Measurements from ENCODE around the gene WSB2. TPM values are rescaled to one million over a fixed set of nuclear protein-coding genes. Genes with fewer than 3 reads are reported as not detected.
"Not testable (repeated sequence)": the region's sequence is repeated elsewhere in the genome, so short reads cannot be mapped to it uniquely, and the experiment has no call there.

Gene WSB2
- total and polyA plus RNA-seq, 2 of the 8 experiments (the other 6 are each of a cell fraction or from before 2014, with no cell fraction given) = 47.5 to 58.2 TPM

- H2AFZ ChIP-seq (ENCODE audit: low read length); H3K14ac ChIP-seq (ENCODE audit: insufficient read length); H3K23ac ChIP-seq (ENCODE audit: insufficient read length); H3K4ac ChIP-seq (replicated peaks; ENCODE audit: insufficient read length, low read depth, low read length); H2BK120ac ChIP-seq (replicated peaks; ENCODE audit: low read depth, low read length); H4K20me1 ChIP-seq (replicated peaks in 1 of 2; ENCODE audit: control insufficient read depth in 1 of 2, insufficient read depth in 2 of 2, low read length in 2 of 2); H4K8ac ChIP-seq (ENCODE audit: extremely low read depth, insufficient read depth, low read length); DNase-seq (ENCODE audit: low read depth in 1 of 2, low spot score in 2 of 2); H2AK5ac ChIP-seq (ENCODE audit: low read depth, low read length); FAIRE-seq; H3K4me2 ChIP-seq (ENCODE audit: insufficient read depth in 1 of 2, low read depth in 2 of 2, low read length in 2 of 2); H3K9me3 ChIP-seq (ENCODE audit: insufficient read depth in 2 of 2, low read depth in 1 of 2, low read length in 1 of 2); H3K79me1 ChIP-seq (ENCODE audit: low read depth, low read length); H3K27ac ChIP-seq (ENCODE audit: low read depth, low read length); H4K5ac ChIP-seq (ENCODE audit: insufficient read length, low read depth, low read length); H3K27me3 ChIP-seq (replicated peaks in 1 of 4; ENCODE audit: control insufficient read depth in 3 of 4, extremely low read depth in 1 of 4, insufficient read depth in 3 of 4, low read length in 3 of 4); H4K91ac ChIP-seq (replicated peaks; ENCODE audit: insufficient read length, low read length); H3K4me3 ChIP-seq (ENCODE audit: extremely low read depth in 1 of 4, insufficient read depth in 2 of 4, low read depth in 3 of 4, low read length in 4 of 4); H2BK15ac ChIP-seq (ENCODE audit: low read length); H2BK5ac ChIP-seq (ENCODE audit: low read depth, low read length); H3K4me1 ChIP-seq (replicated peaks in 1 of 4; ENCODE audit: control insufficient read depth in 3 of 4, insufficient read depth in 4 of 4, low read length in 3 of 4); H3K18ac ChIP-seq (ENCODE audit: extremely low read depth, low read length); H3K9ac ChIP-seq (replicated peaks in 1 of 4; ENCODE audit: extremely low read depth in 1 of 4, low read depth in 3 of 4, low read length in 3 of 4); H2BK12ac ChIP-seq (ENCODE audit: low read depth, low read length); H3K56ac ChIP-seq (replicated peaks; ENCODE audit: insufficient read length, low read depth, low read length); H3K23me2 ChIP-seq (ENCODE audit: low read depth, low read length); H2BK20ac ChIP-seq (ENCODE audit: low read length): not testable (repeated sequence)
- CTCF ChIA-PET (ENCODE audit: partially characterized antibody) = interaction anchor here (1.2 to 1.7 kb wide), 2 partner anchors 13 to 17 kb away, joined by 3 to 5 read pairs; no protein-coding TSS in a partner anchor
- peaks cover 0 to 10% of the 10 kb centered on the region in 2 experiments; a peak in 2 of 4 replicates for H3K79me2 ChIP-seq (ENCODE audit: control insufficient read depth in 1 of 2, insufficient read depth in 2 of 2, low read length in 2 of 2)
- POLR2A ChIA-PET (ENCODE audit: partially characterized antibody) = interaction anchor here (0.5 to 8.3 kb wide), 4 partner anchors 10 to 23 kb away, joined by 3 to 106 read pairs (median 4); partner anchors contain the start of gene WSB2
- H3K36me3 ChIP-seq (ENCODE audit: control insufficient read depth in 2 of 4, insufficient read depth in 4 of 4, low read length in 3 of 4) = peaks cover 9 to 48% (median 29%) of the 10 kb centered on the region in 4 experiments
- WGBS, 2 experiments (ENCODE audit: extremely low coverage in 1 of 2, insufficient coverage in 1 of 2, insufficient read length in 1 of 2, insufficient replicate concordance in 2 of 2, low coverage in 1 of 2, low lambda C conversion rate in 2 of 2, missing lambda C conversion rate in 1 of 2) = 90% methylated on average over 9 of the region's 9 CpGs; no CpG with 5 or more reads in 1 of the 2 experiments
Measured at GRCh38 chr12:118081521-118081920, 20.5 kb upstream of the WSB2 start.
